ENCODE data around the gene CNOT6L.

The CNOT6L gene

DNA sequence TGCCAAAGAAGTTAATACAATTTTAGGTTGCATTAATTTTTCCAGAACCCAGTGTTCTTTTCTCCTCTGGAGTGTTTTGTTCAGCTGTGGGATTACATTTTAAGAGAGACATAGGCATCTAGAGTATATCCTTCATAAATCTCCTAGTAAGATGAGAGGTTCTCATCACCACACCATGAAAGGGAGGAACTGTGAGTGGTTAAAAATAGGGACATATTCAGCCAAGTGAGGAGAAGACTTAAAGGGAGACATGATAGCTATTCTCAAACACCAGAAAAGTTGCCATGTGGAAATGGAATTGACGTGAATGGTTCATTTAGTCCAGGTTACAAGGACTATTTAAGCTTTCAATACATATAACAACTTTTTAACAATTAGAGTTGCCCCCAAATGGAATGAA, 37.0 kb upstream of the CNOT6L start:
- ChIA-PET POLR2A (no interaction called here), CTCF (interaction anchor here (0.6 to 1.4 kb wide), 3 partner anchors 35 to 209 kb away, joined by 3 read pairs; no protein-coding TSS in a partner anchor)
- DNase-seq (ENCODE audit: low read depth, low spot score), result no peak
- no peak overlapping the region for H3K4me3 ChIP-seq (ENCODE audit: low read depth, low read length)
- no peak for TF ChIP-seq CTCF (IDR thresholded peaks at IDR 0.05; ENCODE audit: insufficient read depth, low read length, missing control alignments)

DNA sequence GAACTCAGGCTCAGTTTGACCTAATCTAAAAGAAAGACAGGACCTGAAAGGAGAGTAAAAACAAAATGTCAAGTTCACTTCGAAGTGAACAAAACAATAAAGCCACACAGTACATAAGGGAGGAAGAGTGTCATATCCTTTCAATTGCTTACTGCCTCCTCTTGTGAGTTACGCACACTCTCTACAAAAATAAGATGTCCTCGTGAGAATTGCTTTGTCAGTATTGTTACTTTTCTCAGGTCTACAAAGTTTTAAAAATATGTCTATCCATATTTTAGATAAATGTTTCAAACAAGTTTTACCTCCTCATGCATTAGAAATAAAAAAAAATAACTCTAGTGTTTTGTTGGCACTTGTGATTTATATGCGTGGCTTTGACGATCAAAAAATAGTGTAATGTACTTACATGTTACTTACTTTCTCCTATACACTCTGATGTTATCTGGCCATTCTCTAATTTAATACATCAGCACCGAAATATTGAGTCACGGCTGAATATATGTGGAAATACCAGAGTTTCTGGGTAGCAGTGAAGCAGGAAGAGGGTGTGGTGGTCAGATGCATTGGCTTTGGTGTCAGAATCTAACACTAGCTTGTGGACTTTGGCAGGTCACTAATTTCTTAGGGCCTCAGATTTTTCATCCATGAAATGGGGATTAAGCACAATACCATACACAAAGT, 35.4 kb upstream of the CNOT6L start:
- ChIA-PET CTCF (interaction anchor here (0.8 kb wide), 1 partner anchor 11 kb away, joined by 3 read pairs; no protein-coding TSS in a partner anchor), POLR2A (no interaction called here)
- no peak for TF ChIP-seq CTCF (IDR thresholded peaks at IDR 0.05; ENCODE audit: insufficient read depth, low read length, missing control alignments)
- no peak overlapping the region for H3K4me3 ChIP-seq (ENCODE audit: low read depth, low read length)
- DNase-seq (ENCODE audit: low read depth, low spot score), result no peak

- ChIA-PET CTCF (no interaction called here), POLR2A (no interaction called here)
- DNase-seq (ENCODE audit: low read depth, low spot score), result no peak
- no peak overlapping the region for H3K4me3 ChIP-seq (ENCODE audit: low read depth, low read length)
- TF ChIP-seq CTCF (IDR thresholded peaks at IDR 0.05; ENCODE audit: insufficient read depth, low read length, missing control alignments), result no peak
Measured at GRCh38 chr4:77852892-77853495, 33.8 kb upstream of the CNOT6L start.

- POLR2A ChIA-PET, result no interaction called here
- no peak for DNase-seq (ENCODE audit: low read depth, low spot score)
- TF ChIP-seq CTCF (IDR thresholded peaks at IDR 0.05; ENCODE audit: insufficient read depth, low read length, missing control alignments), result no peak
- CTCF ChIA-PET, result no interaction called here
- H3K4me3 ChIP-seq (ENCODE audit: low read depth, low read length), result no peak overlapping the region
Measured at GRCh38 chr4:77849278-77849965, 30.3 kb upstream of the CNOT6L start.

DNA sequence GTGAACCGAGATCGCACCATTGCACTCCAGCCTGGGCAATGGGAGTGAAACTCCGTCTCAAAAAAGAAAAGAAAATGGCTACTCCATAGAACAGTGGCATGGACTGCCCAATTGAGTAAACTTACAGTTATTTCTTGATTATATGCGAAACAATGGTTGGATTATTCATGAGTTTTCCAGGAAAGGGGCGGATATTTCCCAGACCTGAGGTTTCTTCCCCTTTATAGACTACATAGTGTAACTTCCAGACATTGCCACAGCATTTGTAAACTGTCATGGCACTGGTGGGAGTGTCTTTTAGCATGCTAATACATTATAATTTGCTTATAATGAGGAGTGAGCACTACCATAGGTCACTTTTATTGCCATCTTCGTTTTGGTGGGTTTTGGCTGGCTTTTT, 29.3 kb upstream of the CNOT6L start:
- no peak for DNase-seq (ENCODE audit: low read depth, low spot score)
- TF ChIP-seq CTCF (IDR thresholded peaks at IDR 0.05; ENCODE audit: insufficient read depth, low read length, missing control alignments), result no peak

DNA sequence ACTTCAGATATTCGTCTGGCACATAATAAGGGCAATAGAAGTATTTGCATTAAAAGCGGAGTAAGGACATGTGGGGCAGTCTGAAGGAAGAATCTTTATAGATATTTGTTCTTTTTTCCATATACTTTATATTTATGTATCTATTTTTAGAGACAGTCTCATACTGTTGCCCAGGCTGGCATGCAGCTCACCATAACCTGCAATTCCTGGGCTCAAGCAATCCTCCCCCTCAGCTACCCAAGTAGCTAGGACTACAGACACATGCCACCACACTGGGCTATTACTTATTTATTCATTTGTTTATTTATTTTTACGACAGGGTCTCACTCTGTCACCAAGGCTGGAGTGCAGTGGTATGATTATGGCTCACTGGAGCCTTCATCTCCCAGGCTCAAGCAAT, 26.8 kb upstream of the CNOT6L start:
- H3K4me3 ChIP-seq (ENCODE audit: low read depth, low read length), result no peak overlapping the region
- no peak for DNase-seq (ENCODE audit: low read depth, low spot score)
- ChIA-PET CTCF (interaction anchor here (1.5 kb wide), 1 partner anchor 16 kb away, joined by 4 read pairs; the partner anchor contains the start of gene MRPL1), POLR2A (interaction anchor here (1.0 kb wide), 1 partner anchor 28 kb away, joined by 3 read pairs; no protein-coding TSS in a partner anchor)
- no peak for TF ChIP-seq CTCF (IDR thresholded peaks at IDR 0.05; ENCODE audit: insufficient read depth, low read length, missing control alignments)

More for the DNA sequence above, 29.3 kb upstream of the CNOT6L start:
- H3K4me3 ChIP-seq (ENCODE audit: low read depth, low read length), result no peak overlapping the region
- CTCF ChIA-PET, result no interaction called here
- POLR2A ChIA-PET, result no interaction called here

All from AG04449 (cell line).